Prostate gland (tissue), 2 donors: ENCODE results near the gene C1orf94.

Experiments used
- CTCF ChIP-seq, 4 experiments: fragments of 200-600 bp in 2 of 4; fragments of 450-650 bp in 2 of 4; sonication (generic) in 2 of 4; IDR thresholded peaks; 1 replicate in 3 of 4; 2 replicates in 1 of 4; pipeline ENCODE4 v1.5.1; 2016 to 2019; ENCODE audit warnings: antibody characterized with exemption in 4 of 4, mild to moderate bottlenecking in 2 of 4, moderate library complexity in 2 of 4
- POLR2A ChIP-seq: fragments of 450-650 bp; IDR thresholded peaks from one replicate; pipeline ENCODE4 v1.6.1; 2016; ENCODE audit warnings: antibody characterized with exemption, mild to moderate bottlenecking
- POLR2AphosphoS5 ChIP-seq: sonication (generic); formaldehyde crosslinking; IDR thresholded peaks from one replicate; pipeline ENCODE4 v1.6.1; 2017; ENCODE audit warnings: antibody characterized with exemption

GRCh38 chr1:34127006-34128000 is 49.4 kb upstream of the C1orf94 start:
- no peak for TF ChIP-seq CTCF (IDR thresholded peaks at IDR 0.05)
- no peak for TF ChIP-seq POLR2AphosphoS5
- no peak for TF ChIP-seq POLR2A
